Measurements from ENCODE around the gene INHA. TPM values are rescaled to one million over a fixed set of nuclear protein-coding genes. Genes with fewer than 3 reads are reported as not detected.

Gene INHA
- total and polyA plus RNA-seq, 4 donors, result 0.47 to 0.98 (median 0.58) TPM; not detected in 1

DNA sequence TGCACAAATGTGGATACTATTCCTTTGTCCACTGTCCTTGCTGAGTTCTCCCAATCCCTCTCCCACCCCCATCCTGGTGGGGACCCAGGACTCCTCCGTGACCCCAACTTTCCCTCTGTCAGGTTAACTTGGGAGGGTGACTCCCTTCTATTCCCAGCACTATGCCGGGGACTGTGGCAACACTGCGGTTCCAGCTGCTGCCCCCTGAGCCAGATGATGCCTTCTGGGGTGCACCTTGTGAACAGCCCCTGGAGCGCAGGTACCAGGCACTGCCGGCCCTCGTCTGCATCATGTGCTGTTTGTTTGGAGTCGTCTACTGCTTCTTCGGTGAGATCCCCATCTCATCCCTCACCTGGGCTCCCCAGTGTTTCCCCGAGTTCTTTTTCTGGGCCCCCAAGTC is 27.5 kb upstream of the INHA start:
- no peak overlapping the region for H3K4me3 ChIP-seq
- ATAC-seq (ENCODE audit: insufficient read depth, low FRiP score), result no peak
- TF ChIP-seq, protein P1, sequence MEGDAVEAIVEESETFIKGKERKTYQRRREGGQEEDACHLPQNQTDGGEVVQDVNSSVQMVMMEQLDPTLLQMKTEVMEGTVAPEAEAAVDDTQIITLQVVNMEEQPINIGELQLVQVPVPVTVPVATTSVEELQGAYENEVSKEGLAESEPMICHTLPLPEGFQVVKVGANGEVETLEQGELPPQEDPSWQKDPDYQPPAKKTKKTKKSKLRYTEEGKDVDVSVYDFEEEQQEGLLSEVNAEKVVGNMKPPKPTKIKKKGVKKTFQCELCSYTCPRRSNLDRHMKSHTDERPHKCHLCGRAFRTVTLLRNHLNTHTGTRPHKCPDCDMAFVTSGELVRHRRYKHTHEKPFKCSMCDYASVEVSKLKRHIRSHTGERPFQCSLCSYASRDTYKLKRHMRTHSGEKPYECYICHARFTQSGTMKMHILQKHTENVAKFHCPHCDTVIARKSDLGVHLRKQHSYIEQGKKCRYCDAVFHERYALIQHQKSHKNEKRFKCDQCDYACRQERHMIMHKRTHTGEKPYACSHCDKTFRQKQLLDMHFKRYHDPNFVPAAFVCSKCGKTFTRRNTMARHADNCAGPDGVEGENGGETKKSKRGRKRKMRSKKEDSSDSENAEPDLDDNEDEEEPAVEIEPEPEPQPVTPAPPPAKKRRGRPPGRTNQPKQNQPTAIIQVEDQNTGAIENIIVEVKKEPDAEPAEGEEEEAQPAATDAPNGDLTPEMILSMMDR (IDR thresholded peaks at IDR 0.05; ENCODE audit: control extremely low read depth, extremely low read depth), result no peak
- no peaks in the 10 kb centered on the region for H3K9me3 ChIP-seq (ENCODE audit: control insufficient read depth in 4 of 4, insufficient read depth in 3 of 4, low read length in 3 of 4)
- peaks cover 0 to 27% (median 6%) of the 10 kb centered on the region in 5 donors for H3K4me1 ChIP-seq (ENCODE audit: control insufficient read depth in 5 of 5, insufficient read depth in 5 of 5, low read length in 5 of 5)
- peak overlapping the region; percentile 26 to 59 for H3K9ac ChIP-seq (ENCODE audit: insufficient read depth in 1 of 2, low read length in 2 of 2)
- H3K27me3 ChIP-seq (ENCODE audit: control insufficient read depth in 3 of 3, insufficient read depth in 3 of 3, low read length in 2 of 3), result no peaks in the 10 kb centered on the region
- H3K36me3 ChIP-seq (ENCODE audit: control insufficient read depth in 4 of 4, insufficient read depth in 4 of 4, low read length in 4 of 4), result peaks cover 0 to 12% (median 10%) of the 10 kb centered on the region in 4 donors
- WGBS, 2 donors, result 43 to 50% methylated on average over 9 of the region's 9 CpGs
- H3K27ac ChIP-seq (ENCODE audit: low read depth in 1 of 2, low read length in 1 of 2), result no peak overlapping the region
- no peak for DNase-seq

DNA sequence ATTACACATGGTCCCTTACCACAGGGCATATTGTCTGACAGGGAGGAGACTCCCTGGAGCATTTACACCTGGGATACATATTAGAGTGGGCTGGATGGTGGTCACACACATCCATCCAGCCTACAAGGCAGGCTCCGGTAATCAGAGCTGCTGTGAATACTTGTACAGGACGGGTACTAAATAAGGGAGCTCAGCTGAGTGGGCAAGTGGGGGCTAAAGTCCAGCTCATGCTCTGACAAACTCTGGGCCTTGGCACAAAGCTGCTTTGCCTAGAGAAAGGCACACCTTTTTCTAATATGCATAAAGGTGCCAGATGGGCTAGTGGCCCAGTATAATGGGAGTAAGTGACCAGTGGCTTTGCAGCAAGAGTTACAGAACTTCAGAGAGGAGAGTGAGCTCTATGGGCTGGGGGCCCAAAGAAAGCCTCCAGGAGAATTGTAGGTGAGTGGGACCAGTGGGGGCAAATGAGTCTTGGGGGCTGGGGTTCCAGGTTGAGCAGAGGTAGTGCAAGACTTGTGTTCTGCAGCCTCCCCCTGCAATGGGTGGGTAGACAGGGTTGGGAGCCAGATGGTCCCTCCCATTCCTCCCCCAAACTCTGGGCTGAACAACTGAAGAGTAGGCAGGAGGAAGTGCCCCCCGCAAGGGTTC is 26.7 kb upstream of the INHA start:
- Histone ChIP-seq H3K27ac (ENCODE audit: low read depth in 1 of 2, low read length in 1 of 2) (no peak overlapping the region), H3K27me3 (ENCODE audit: control insufficient read depth in 3 of 3, insufficient read depth in 3 of 3, low read length in 2 of 3) (no peaks in the 10 kb centered on the region), H3K9me3 (ENCODE audit: control insufficient read depth in 4 of 4, insufficient read depth in 3 of 4, low read length in 3 of 4) (no peaks in the 10 kb centered on the region), H3K4me3 (no peak overlapping the region), H3K9ac (ENCODE audit: insufficient read depth in 1 of 2, low read length in 2 of 2) (no peak overlapping the region), H3K4me1 (ENCODE audit: control insufficient read depth in 5 of 5, insufficient read depth in 5 of 5, low read length in 5 of 5) (peaks cover 0 to 27% (median 6%) of the 10 kb centered on the region in 5 donors), H3K36me3 (ENCODE audit: control insufficient read depth in 4 of 4, insufficient read depth in 4 of 4, low read length in 4 of 4) (peaks cover 0 to 12% (median 7%) of the 10 kb centered on the region in 4 donors)
- ATAC-seq (ENCODE audit: insufficient read depth, low FRiP score) (no peak), DNase-seq (no peak)
- WGBS, 2 donors, result 86 to 88% methylated on average over 3 of the region's 3 CpGs
- TF ChIP-seq, protein P1 (IDR thresholded peaks at IDR 0.05; ENCODE audit: control extremely low read depth, extremely low read depth), result no peak

DNA sequence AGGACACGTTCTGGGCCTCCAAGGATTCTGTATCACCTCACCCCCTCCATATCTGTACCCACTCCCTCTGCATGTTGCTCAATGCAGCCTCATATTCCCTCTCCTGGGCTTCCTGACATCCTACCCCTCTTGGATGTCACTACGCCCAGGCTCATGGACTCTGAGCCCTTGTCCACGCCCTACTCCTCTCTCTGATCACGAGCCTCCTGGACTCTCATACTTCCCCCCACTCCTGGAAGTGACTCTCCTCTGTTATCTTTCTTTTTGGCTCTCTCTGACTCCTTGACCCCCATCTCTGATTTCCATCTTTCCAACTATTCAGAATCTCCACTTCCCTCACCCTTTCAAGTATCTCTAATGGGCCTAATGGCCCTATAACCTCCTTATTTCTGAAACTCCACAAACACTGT is 26.2 kb upstream of the INHA start:
- ATAC-seq (ENCODE audit: insufficient read depth, low FRiP score) (no peak), DNase-seq (no peak)
- TF ChIP-seq, protein P1 (IDR thresholded peaks at IDR 0.05; ENCODE audit: control extremely low read depth, extremely low read depth), result no peak
- no peaks in the 10 kb centered on the region for H3K27me3 ChIP-seq (ENCODE audit: control insufficient read depth in 3 of 3, insufficient read depth in 3 of 3, low read length in 2 of 3)
- H3K4me3 ChIP-seq, result no peak overlapping the region
- WGBS, 2 donors, result 64 to 77% methylated on average over 4 of the region's 4 CpGs
- peaks cover 0 to 27% (median 6%) of the 10 kb centered on the region in 5 donors for H3K4me1 ChIP-seq (ENCODE audit: control insufficient read depth in 5 of 5, insufficient read depth in 5 of 5, low read length in 5 of 5)
- no peaks in the 10 kb centered on the region for H3K9me3 ChIP-seq (ENCODE audit: control insufficient read depth in 4 of 4, insufficient read depth in 3 of 4, low read length in 3 of 4)
- H3K27ac ChIP-seq (ENCODE audit: low read depth in 1 of 2, low read length in 1 of 2), result no peak overlapping the region
- H3K9ac ChIP-seq (ENCODE audit: insufficient read depth in 1 of 2, low read length in 2 of 2), result no peak overlapping the region
- H3K36me3 ChIP-seq (ENCODE audit: control insufficient read depth in 4 of 4, insufficient read depth in 4 of 4, low read length in 4 of 4), result peaks cover 0 to 7% (median 4%) of the 10 kb centered on the region in 4 donors
